Heart right ventricle (tissue), 16 donors: ENCODE results near the gene PLEKHG4B. TPM values are rescaled to one million over a fixed set of nuclear protein-coding genes. Genes with fewer than 3 reads are reported as not detected.
A peak's percentile ranks its signal among the peaks of the same experiment; 100 is the strongest.

Experiments used
- ATAC-seq, 8 donors: fragments of 200-7000 bp; cut with Tn5 transposase; one replicate each; pipeline ENCODE4 v1.9.1; 2020; ENCODE audit warnings: mild to moderate bottlenecking in 8 of 8, moderate library complexity in 8 of 8, moderate number of reproducible peaks in 1 of 8
- DNase-seq, 2 donors: peaks; one replicate each; pipeline ENCODE4 v3.0.0-alpha.2; 2020
- H3K27ac ChIP-seq, 10 donors: fragments of 200-600 bp; sonication (generic) in 2 of 10; one replicate each; pipeline versions ENCODE4 v1.5.0 to v1.8.0; 2020 to 2022; ENCODE audit warnings: mild to moderate bottlenecking in 3 of 10
- H3K27me3 ChIP-seq, 7 donors: fragments of 200-600 bp; one replicate each; pipeline ENCODE4 v1.8.0; 2021 to 2022; ENCODE audit warnings: mild to moderate bottlenecking in 2 of 7
- H3K36me3 ChIP-seq, 9 donors: fragments of 200-600 bp; sonication (generic) in 1 of 9; one replicate each; pipeline versions ENCODE4 v1.5.0 to v1.8.0; 2020 to 2022; ENCODE audit warnings: mild to moderate bottlenecking in 2 of 9
- H3K4me1 ChIP-seq, 9 donors: fragments of 200-600 bp; sonication (generic) in 1 of 9; one replicate each; pipeline versions ENCODE4 v1.5.0 to v1.8.0; 2020 to 2022; ENCODE audit warnings: mild to moderate bottlenecking in 4 of 9
- H3K4me3 ChIP-seq, 10 donors: fragments of 200-600 bp; sonication (generic) in 2 of 10; one replicate each; pipeline versions ENCODE4 v1.5.0 to v1.8.0; 2020 to 2022; ENCODE audit warnings: mild to moderate bottlenecking in 7 of 10, moderate library complexity in 2 of 10
- H3K9me3 ChIP-seq, 11 donors: fragments of 200-600 bp in 10 of 11; sonication (generic) in 2 of 11; one replicate each; pipeline versions ENCODE4 v1.5.0 to v1.8.0; 2013 to 2022; ENCODE audit warnings: mild to moderate bottlenecking in 2 of 11, control low read depth in 1 of 11, moderate library complexity in 1 of 11
- CTCF ChIP-seq, 9 donors: fragments of 200-600 bp; sonication (generic) in 2 of 9; IDR thresholded peaks; one replicate each; pipeline versions ENCODE4 v1.5.0 to v1.8.0; 2021 to 2022; ENCODE audit warnings: antibody characterized with exemption in 9 of 9, mild to moderate bottlenecking in 5 of 9, moderate library complexity in 1 of 9
- WGBS, 2 donors: extraction: QIAGEN DNeasy Blood & Tissue Kit; methylation state at CpG; one replicate each; pipeline ENCODE4 v1.1.7; 2013; ENCODE audit warnings: inconsistent platforms in 1 of 2; 5-methylcytosine and 5-hydroxymethylcytosine counted together
- intact Hi-C, 10 donors: fragments of 100-400 bp; cut with DNase I; formaldehyde crosslinking; loops; one replicate each; pipeline versions ENCODE4 v1.11.1 to v1.14.2; 2022
- polyA plus RNA-seq, 2 donors: library from polyadenylated mRNA; stranded (reverse); fragments of 200-250 nt; gene quantifications; one replicate each; pipeline ENCODE4 v1.2.3, GENCODE V29; 2013
- total RNA-seq, 10 donors: library from RNA; stranded (reverse); fragmentation: NEBNext Ultra II Directional in 3 of 10; extraction: Animal tissue kit (Norgen Biotek cat#: 25700) in 3 of 10; gene quantifications; one replicate each; pipeline versions ENCODE4 v1.2.1 to v1.2.4, GENCODE V29; 2021 to 2023
- donor health status: Arrhythmogenic right ventricular cardiomyopathy.
- donor health status: ischemic (EF 13 %, LVEDD 7.1; RV severe dilation, severe dysfunction).
- donor health status: healthy with polysubstance abuse.
- donor health status: DM: no; HTN: yes; CAD: no.
- donor health status: DM: no; HTN: no; CAD: no.
- donor health status: ischemic (EF 25% LVEDD 6.9; RV normal size, moderate dysfunction).
- donor health status: ischemic (EF 25% LVEDD 5.7; RV mildly dilated, moderate dysfunction).
- donor health status: healthy.
- donor health status: DM: yes; HTN: yes; CAD: no.
- donor health status: Ischemic cardiomyopathy.
- donor health status: ischemic (EF 35%, LVEDD 5.7; RV mildly dilated, moderate dysfunction).
- donor health status: nonischemic (EF 11% LVEDD 7.7; RV severe dilation, severe dysfunction).
- donor health status: DM: yes; HTN: yes; CAD: no.
- donor health status: PGD.
- donor health status: ischemic (EF 29% LVEDD 5.4; RV normal size, mild dysfunction).
- donor health status: nonischemic (EF 23%, LVEDD 6.1; RV moderate dilation, normal function).

PLEKHG4B gene
- total and polyA plus RNA-seq, 12 donors: under 0.01 to 0.14 (median 0.05) TPM; not detected in 8

- intact Hi-C loops: loop anchor here in 2 of 10 donors (2.0 to 5.0 kb wide), 2 partner anchors 31 to 244 kb away; partner anchors contain the start of genes CCDC127 (in 2 of the 2) and SDHA (in 2 of the 2)
- no peak for TF ChIP-seq CTCF (IDR thresholded peaks at IDR 0.05)
- Histone ChIP-seq H3K36me3 (no peaks in the 10 kb centered on the region), H3K27ac (no peak overlapping the region), H3K27me3 (peaks cover 0 to 27% (median 7%) of the 10 kb centered on the region in 7 donors), H3K4me1 (peaks cover 6 to 45% (median 22%) of the 10 kb centered on the region in 9 donors), H3K4me3 (peak overlapping the region in 7 of 10 donors; percentile 8 to 38 (median 22)), H3K9me3 (no peaks in the 10 kb centered on the region)
- ATAC-seq: no peak
- DNase-seq: no peak
- 60 to 63% methylated on average over 21 of the region's 21 CpGs for WGBS, 2 donors
These were observed 95.9 kb downstream of the PLEKHG4B start for GRCh38 chr5:187617-188451.

- intact Hi-C loops: loop anchor here in 2 of 10 donors (2.0 to 5.0 kb wide), 2 partner anchors 30 to 244 kb away; partner anchors contain the start of genes CCDC127 (in 2 of the 2) and SDHA (in 2 of the 2)
- peak; percentile 87 to 97 (median 94) for TF ChIP-seq CTCF (IDR thresholded peaks at IDR 0.05)
- H3K36me3 ChIP-seq: no peaks in the 10 kb centered on the region
- peak; percentile 88 for DNase-seq
- peak overlapping the region in 7 of 10 donors; percentile 8 to 38 (median 22) for H3K4me3 ChIP-seq
- ATAC-seq: peak; percentile 17 to 75 (median 66)
- H3K27ac ChIP-seq: peak overlapping the region in 7 of 10 donors; percentile 76 to 97 (median 92)
- no peaks in the 10 kb centered on the region for H3K9me3 ChIP-seq
- peaks cover 6 to 45% (median 22%) of the 10 kb centered on the region in 9 donors for H3K4me1 ChIP-seq
- peaks cover 0 to 27% (median 7%) of the 10 kb centered on the region in 7 donors for H3K27me3 ChIP-seq
- 30 to 32% methylated on average over 37 of the region's 37 CpGs for WGBS, 2 donors
These were observed 96.8 kb downstream of the PLEKHG4B start for GRCh38 chr5:188488-189481.

GRCh38 chr5:189486-189885 is 97.5 kb downstream of the PLEKHG4B start:
- peak overlapping the region in 9 of 10 donors; percentile 76 to 97 (median 92) for H3K27ac ChIP-seq
- no peak for DNase-seq
- peaks cover 6 to 46% (median 23%) of the 10 kb centered on the region in 9 donors for H3K4me1 ChIP-seq
- no peak overlapping the region for H3K4me3 ChIP-seq
- H3K36me3 ChIP-seq: no peaks in the 10 kb centered on the region
- H3K27me3 ChIP-seq: peaks cover 0 to 27% (median 7%) of the 10 kb centered on the region in 7 donors
- intact Hi-C loops: loop anchor here in 2 of 10 donors (2.0 to 5.0 kb wide), 2 partner anchors 29 to 243 kb away; partner anchors contain the start of genes CCDC127 (in 2 of the 2) and SDHA (in 2 of the 2)
- no peaks in the 10 kb centered on the region for H3K9me3 ChIP-seq
- no peak for ATAC-seq
- no peak for TF ChIP-seq CTCF (IDR thresholded peaks at IDR 0.05)
- 76 to 80% methylated on average over 9 to 10 of the region's 10 CpGs for WGBS, 2 donors
